Sigmoid colon (tissue), 7 donors: ENCODE results near the gene ZNF407. TPM values are rescaled to one million over a fixed set of nuclear protein-coding genes. Genes with fewer than 3 reads are reported as not detected.
"Not testable (repeated sequence)": the region's sequence is repeated elsewhere in the genome, so short reads cannot be mapped to it uniquely, and the experiment has no call there.

ENCODE experiments used
- DNase-seq: peaks from one replicate; pipeline ENCODE4 v3.0.0-alpha.2; 2019
- H3K27ac ChIP-seq, 4 donors: fragments of 200-600 bp; sonication (generic); one replicate each; pipeline ENCODE4 v1.5.1; 2016 to 2019; ENCODE audit warnings: mild to moderate bottlenecking in 1 of 4
- H3K27me3 ChIP-seq, 3 donors: fragments of 200-600 bp; sonication (generic); one replicate each; pipeline ENCODE4 v1.5.1; 2019; ENCODE audit warnings: mild to moderate bottlenecking in 1 of 3
- H3K36me3 ChIP-seq, 4 donors: fragments of 200-600 bp; sonication (generic); one replicate each; pipeline ENCODE4 v1.5.1; 2016 to 2019
- H3K4me1 ChIP-seq, 4 donors: fragments of 200-600 bp; sonication (generic); one replicate each; pipeline ENCODE4 v1.5.1; 2017 to 2019
- H3K4me3 ChIP-seq, 4 donors: fragments of 200-600 bp; sonication (generic); one replicate each; pipeline ENCODE4 v1.5.1; 2017 to 2019; ENCODE audit warnings: mild to moderate bottlenecking in 2 of 4, moderate library complexity in 1 of 4
- H3K9me3 ChIP-seq, 4 donors: fragments of 200-600 bp in 3 of 4; sonication (generic) in 3 of 4; one replicate each; pipeline versions ENCODE4 v1.5.1 to v1.6.1; 2013 to 2019
- CTCF ChIP-seq, 4 experiments: fragments of 450-650 bp in 3 of 4; fragments of 200-600 bp in 1 of 4; IDR thresholded peaks; one replicate each; pipeline ENCODE4 v1.5.1; 2016 to 2019; ENCODE audit warnings: antibody characterized with exemption in 4 of 4, mild to moderate bottlenecking in 3 of 4, moderate library complexity in 2 of 4
- EP300 ChIP-seq, 4 donors: sonication (generic); formaldehyde crosslinking; IDR thresholded peaks; one replicate each; pipeline ENCODE4 v1.6.1; 2017; ENCODE audit warnings: antibody characterized with exemption in 4 of 4
- POLR2A ChIP-seq, 2 donors: fragments of 450-650 bp; IDR thresholded peaks; one replicate each; pipeline ENCODE4 v1.6.1; 2016; ENCODE audit warnings: antibody characterized with exemption in 2 of 2, mild to moderate bottlenecking in 2 of 2, moderate library complexity in 2 of 2
- POLR2AphosphoS5 ChIP-seq, 4 donors: sonication (generic); formaldehyde crosslinking; IDR thresholded peaks; one replicate each; pipeline ENCODE4 v1.6.1; 2017; ENCODE audit warnings: antibody characterized with exemption in 4 of 4
- WGBS, 2 donors: extraction: QIAGEN DNeasy Blood & Tissue Kit; methylation state at CpG; one replicate each; pipeline ENCODE4 v1.1.7; 2013; 5-methylcytosine and 5-hydroxymethylcytosine counted together
- intact Hi-C: fragments of 100-400 bp; cut with DNase I; formaldehyde crosslinking; loops from one replicate; pipeline ENCODE4 v1.15.1; 2023
- polyA plus RNA-seq, 3 donors: library from polyadenylated mRNA; stranded (reverse); fragments of 200-250 nt; gene quantifications; one replicate each; pipeline ENCODE4 v1.2.3, GENCODE V29; 2013
- total RNA-seq, 4 donors: library from RNA; depleted of rRNA; stranded (reverse); fragments of >200 nt; gene quantifications; one replicate each; pipeline ENCODE4 v1.1.0, GENCODE V29; 2016
- donor health status: healthy with polysubstance abuse.
- donor health status: Bipolar disorder and iron deficiency.
- donor health status: healthy.

ZNF407 gene
- total and polyA plus RNA-seq, 7 donors, result 1.4 to 19.8 (median 16.3) TPM

- intact Hi-C loops, result no loop called here
- Histone ChIP-seq H3K36me3 (no peaks in the 10 kb centered on the region), H3K4me1 (no peaks in the 10 kb centered on the region), H3K27me3 (no peaks in the 10 kb centered on the region), H3K9me3 (no peaks in the 10 kb centered on the region), H3K27ac (no peak overlapping the region), H3K4me3 (no peak overlapping the region)
- 89 to 90% methylated on average over 3 of the region's 3 CpGs for WGBS, 2 donors
- TF ChIP-seq EP300 (IDR thresholded peaks at IDR 0.05) (no peak), CTCF (IDR thresholded peaks at IDR 0.05) (no peak), POLR2AphosphoS5 (IDR thresholded peaks at IDR 0.05) (no peak), POLR2A (IDR thresholded peaks at IDR 0.05) (no peak)
- no peak for DNase-seq
These were observed 503.4 kb downstream of the ZNF407 start for GRCh38 chr18:75100832-75101630.

GRCh38 chr18:75101916-75102315, 504.2 kb downstream of the ZNF407 start:
- Histone ChIP-seq H3K4me3 (no peak overlapping the region), H3K27me3 (no peaks in the 10 kb centered on the region), H3K27ac (no peak overlapping the region), H3K36me3 (no peaks in the 10 kb centered on the region), H3K4me1 (no peaks in the 10 kb centered on the region), H3K9me3 (no peaks in the 10 kb centered on the region)
- intact Hi-C loops, result no loop called here
- 80 to 91% methylated on average over 3 of the region's 3 CpGs for WGBS, 2 donors
- no peak for DNase-seq
- TF ChIP-seq EP300 (IDR thresholded peaks at IDR 0.05) (no peak), CTCF (IDR thresholded peaks at IDR 0.05) (no peak), POLR2A (IDR thresholded peaks at IDR 0.05) (no peak), POLR2AphosphoS5 (IDR thresholded peaks at IDR 0.05) (no peak)

GRCh38 chr18:75104029-75104428, 506.4 kb downstream of the ZNF407 start:
- H3K9me3 ChIP-seq, DNase-seq, H3K27ac ChIP-seq, H3K4me3 ChIP-seq, H3K27me3 ChIP-seq, H3K36me3 ChIP-seq, intact Hi-C loops, H3K4me1 ChIP-seq: not testable (repeated sequence)
- WGBS, 2 donors, result 64 to 79% methylated on average over 6 of the region's 6 CpGs

- Histone ChIP-seq H3K36me3 (no peaks in the 10 kb centered on the region), H3K4me3 (no peak overlapping the region), H3K9me3 (no peaks in the 10 kb centered on the region), H3K27ac (no peak overlapping the region), H3K27me3 (no peaks in the 10 kb centered on the region), H3K4me1 (peaks cover 0 to 4% (median 0%) of the 10 kb centered on the region in 4 donors)
- intact Hi-C loops, result no loop called here
- 94 to 95% methylated on average over 15 of the region's 15 CpGs for WGBS, 2 donors
- TF ChIP-seq CTCF (IDR thresholded peaks at IDR 0.05) (no peak), POLR2AphosphoS5 (IDR thresholded peaks at IDR 0.05) (no peak), POLR2A (IDR thresholded peaks at IDR 0.05) (no peak), EP300 (IDR thresholded peaks at IDR 0.05) (no peak)
- DNase-seq, result no peak
These were observed 506.8 kb downstream of the ZNF407 start for GRCh38 chr18:75104483-75104882.

- TF ChIP-seq EP300 (IDR thresholded peaks at IDR 0.05) (no peak), POLR2AphosphoS5 (IDR thresholded peaks at IDR 0.05) (no peak), CTCF (IDR thresholded peaks at IDR 0.05) (no peak), POLR2A (IDR thresholded peaks at IDR 0.05) (no peak)
- H3K36me3 ChIP-seq, result no peaks in the 10 kb centered on the region
- 91 to 92% methylated on average over 15 of the region's 15 CpGs for WGBS, 2 donors
- no peak for DNase-seq
- H3K4me3 ChIP-seq, result no peak overlapping the region
- H3K4me1 ChIP-seq, result peaks cover 0 to 5% (median 0%) of the 10 kb centered on the region in 4 donors
- H3K27me3 ChIP-seq, result no peaks in the 10 kb centered on the region
- no peaks in the 10 kb centered on the region for H3K9me3 ChIP-seq
- H3K27ac ChIP-seq, result no peak overlapping the region
- intact Hi-C loops, result no loop called here
These were observed 508.0 kb downstream of the ZNF407 start for GRCh38 chr18:75105551-75106254.
